Thoracic aorta (tissue), 2 donors: Measurements from ENCODE around the gene HMCN2. TPM values are rescaled to one million over a fixed set of nuclear protein-coding genes. Genes with fewer than 3 reads are reported as not detected.

Experiments
- ATAC-seq: fragments of 150-250 bp; one replicate; pipeline ENCODE4 v1.8.0; 2017; ENCODE audit warnings: low read depth; ENCODE audit not compliant: insufficient number of reproducible peaks, low FRiP score
- DNase-seq: peaks from one replicate; pipeline ENCODE4 v3.0.0-alpha.2; 2020; ENCODE audit warnings: low spot score
- H3K27ac ChIP-seq, 2 donors: fragments of 200-600 bp; sonication (generic); 1 replicate in 1 of 2; 2 replicates in 1 of 2; pipeline ENCODE4 v1.5.1; 2016; ENCODE audit warnings: mild to moderate bottlenecking in 2 of 2, moderate library complexity in 2 of 2
- H3K27me3 ChIP-seq: fragments of 200-600 bp; sonication (generic); replicated peaks from 2 replicates; pipeline ENCODE4 v1.6.0; 2016; ENCODE audit warnings: mild to moderate bottlenecking; ENCODE audit not compliant: insufficient read depth
- H3K36me3 ChIP-seq: fragments of 200-600 bp; sonication (generic); one replicate; pipeline ENCODE4 v1.5.1; 2016
- H3K4me1 ChIP-seq, 2 donors: fragments of 200-600 bp; sonication (generic); 1 replicate in 1 of 2; 2 replicates in 1 of 2; pipeline versions ENCODE4 v1.5.1 to v1.6.0; 2016; ENCODE audit warnings: low read depth in 2 of 2, mild to moderate bottlenecking in 1 of 2; ENCODE audit not compliant: control insufficient read depth in 1 of 2
- H3K4me3 ChIP-seq: fragments of 200-600 bp; sonication (generic); 2 replicates; pipeline ENCODE4 v1.5.1; 2016; ENCODE audit warnings: mild to moderate bottlenecking
- H3K9me3 ChIP-seq: fragments of 200-600 bp; sonication (generic); 2 replicates; pipeline ENCODE4 v1.5.1; 2016
- CTCF ChIP-seq: fragments of 200-600 bp; sonication (generic); IDR thresholded peaks from one replicate; pipeline ENCODE4 v1.5.1; 2019; ENCODE audit warnings: antibody characterized with exemption
- total RNA-seq, 2 donors: library from RNA; depleted of rRNA; stranded (reverse); fragments of >200 nt; gene quantifications; one replicate each; pipeline versions ENCODE4 v1.1.0 to v1.2.3, GENCODE V29; 2016

HMCN2 gene
- total RNA-seq, 2 donors from 2014 or later, result 2.4 to 6.3 TPM

DNA sequence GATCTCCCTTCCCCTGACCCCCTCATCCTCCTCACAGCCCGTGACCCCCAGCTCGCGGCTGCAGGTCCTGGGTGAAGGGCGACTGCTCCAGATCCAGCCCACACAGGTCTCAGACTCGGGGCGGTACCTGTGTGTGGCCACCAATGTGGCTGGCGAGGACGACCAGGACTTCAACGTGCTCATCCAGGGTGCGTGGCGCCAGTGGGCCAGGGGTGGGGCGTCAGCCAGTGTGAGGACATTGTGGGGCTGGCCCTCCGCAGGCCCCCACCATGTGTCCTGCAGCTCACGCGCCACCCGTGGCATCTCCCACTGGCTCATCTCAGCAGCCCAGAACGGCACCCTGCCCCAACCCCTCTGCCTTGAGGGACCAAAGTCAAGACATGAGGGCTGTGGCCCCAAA is 112.1 kb downstream of the HMCN2 start:
- DNase-seq (no peak), ATAC-seq (no peak)
- no peaks in the 10 kb centered on the region for H3K4me1 ChIP-seq
- H3K36me3 ChIP-seq, result no peaks in the 10 kb centered on the region
- TF ChIP-seq CTCF, result no peak
- no peak overlapping the region for H3K27ac ChIP-seq
- H3K9me3 ChIP-seq, result no peaks in the 10 kb centered on the region
- H3K4me3 ChIP-seq, result no peak overlapping the region
- H3K27me3 ChIP-seq, result no peaks in the 10 kb centered on the region

- H3K4me3 ChIP-seq, result no peak overlapping the region
- H3K36me3 ChIP-seq, result no peaks in the 10 kb centered on the region
- H3K9me3 ChIP-seq, result no peaks in the 10 kb centered on the region
- H3K27ac ChIP-seq, result no peak overlapping the region
- no peaks in the 10 kb centered on the region for H3K4me1 ChIP-seq
- TF ChIP-seq CTCF, result no peak
- no peak for DNase-seq
- no peaks in the 10 kb centered on the region for H3K27me3 ChIP-seq
- ATAC-seq, result no peak
Observed at GRCh38 chr9:130378875-130379648, 113.5 kb downstream of the HMCN2 start.

GRCh38 chr9:130379649-130379970 is 114.0 kb downstream of the HMCN2 start:
- no peaks in the 10 kb centered on the region for H3K9me3 ChIP-seq
- H3K4me1 ChIP-seq, result no peaks in the 10 kb centered on the region
- no peak overlapping the region for H3K27ac ChIP-seq
- no peaks in the 10 kb centered on the region for H3K36me3 ChIP-seq
- TF ChIP-seq CTCF, result no peak
- no peaks in the 10 kb centered on the region for H3K27me3 ChIP-seq
- DNase-seq (no peak), ATAC-seq (no peak)
- no peak overlapping the region for H3K4me3 ChIP-seq

DNA sequence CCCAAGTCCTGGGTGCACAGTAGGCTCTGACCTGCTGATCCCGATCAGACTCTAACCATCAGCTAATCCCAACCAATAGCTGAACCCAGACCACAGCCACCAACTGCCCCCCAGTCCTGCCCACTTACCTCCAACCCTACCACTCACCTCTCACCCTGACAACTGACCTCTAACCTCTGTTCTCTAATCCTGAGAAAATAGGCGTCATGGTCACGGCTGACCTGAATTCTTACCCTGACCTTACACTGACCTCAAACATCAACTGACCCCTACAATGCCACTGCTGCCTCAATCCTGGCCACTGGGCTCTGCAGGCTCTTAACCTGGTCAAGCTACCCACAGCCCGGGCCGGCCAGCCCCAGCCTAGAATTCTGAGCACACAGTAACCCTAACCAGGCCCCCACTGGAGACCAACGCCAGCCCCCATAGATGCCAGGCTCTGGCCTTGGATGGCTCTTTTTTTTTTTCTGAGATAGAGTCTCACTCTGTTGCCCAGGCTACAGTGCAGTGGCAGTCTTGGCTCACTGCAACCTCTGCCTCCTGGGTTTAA is 115.4 kb downstream of the HMCN2 start:
- H3K4me3 ChIP-seq, result no peak overlapping the region
- no peaks in the 10 kb centered on the region for H3K36me3 ChIP-seq
- no peaks in the 10 kb centered on the region for H3K27me3 ChIP-seq
- H3K27ac ChIP-seq, result no peak overlapping the region
- H3K4me1 ChIP-seq, result no peaks in the 10 kb centered on the region
- DNase-seq (no peak), ATAC-seq (no peak)
- TF ChIP-seq CTCF, result no peak
- H3K9me3 ChIP-seq, result no peaks in the 10 kb centered on the region

DNA sequence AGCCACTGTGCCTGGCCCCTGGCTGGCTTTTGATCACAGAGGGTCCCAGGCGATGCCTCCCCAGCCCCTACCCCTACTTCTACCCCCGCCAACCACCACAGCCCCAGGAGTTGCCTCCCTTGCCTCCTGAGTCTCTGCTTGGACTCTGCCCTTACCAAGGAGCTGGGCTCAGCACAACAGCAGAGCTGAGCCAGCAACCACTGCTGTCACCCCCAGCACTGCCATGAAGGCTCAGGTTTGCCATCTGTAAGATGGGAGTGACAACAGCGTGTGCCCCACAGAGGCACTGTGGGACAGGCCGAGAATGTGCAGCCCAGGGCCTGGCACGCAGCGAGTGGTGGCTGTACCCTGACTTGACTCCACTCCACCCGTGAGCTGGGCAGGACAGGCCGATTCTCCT is 116.1 kb downstream of the HMCN2 start:
- TF ChIP-seq CTCF, result no peak

More for the DNA sequence above, 116.1 kb downstream of the HMCN2 start:
- H3K9me3 ChIP-seq, result no peaks in the 10 kb centered on the region
- H3K4me3 ChIP-seq, result no peak overlapping the region
- H3K4me1 ChIP-seq, result no peaks in the 10 kb centered on the region
- no peak for DNase-seq
- no peaks in the 10 kb centered on the region for H3K27me3 ChIP-seq
- ATAC-seq, result no peak
- no peaks in the 10 kb centered on the region for H3K36me3 ChIP-seq
- no peak overlapping the region for H3K27ac ChIP-seq
